ENCODE measurements around the gene STARD4. TPM values are rescaled to one million over a fixed set of nuclear protein-coding genes. Genes with fewer than 3 reads are reported as not detected.

Gene STARD4
- total and polyA plus RNA-seq, 2 of the 13 experiments (the other 11 are each of a cell fraction or from before 2014, with no cell fraction given) = 27.4 to 66.9 TPM

- no peak for TF ChIP-seq TBL1XR1 (IDR thresholded peaks at IDR 0.05; ENCODE audit: borderline replicate concordance, low read length, partially characterized antibody)
- no peak for TF ChIP-seq KAT7 (CRISPR knock-in tag; IDR thresholded peaks at IDR 0.05; ENCODE audit: borderline replicate concordance)
- no peak for TF ChIP-seq ZNF10 (CRISPR knock-in tag; IDR thresholded peaks at IDR 0.05; ENCODE audit: borderline replicate concordance, low read depth)
Observed at GRCh38 chr5:111486055-111486454, 26.3 kb downstream of the STARD4 start (continued).

GRCh38 chr5:111480346-111480745 is 32.0 kb downstream of the STARD4 start:
- ChIA-PET CTCF (ENCODE audit: low intra/inter-chr PET ratio, low total read pairs) (no interaction called here), POLR2A (no interaction called here)
- no peaks in the 10 kb centered on the region for H3K4me1 ChIP-seq (ENCODE audit: insufficient read depth, low read length)
- no peaks in the 10 kb centered on the region for H3K79me2 ChIP-seq (ENCODE audit: insufficient read depth, low read length)
- H3K27me3 ChIP-seq (ENCODE audit: control insufficient read depth in 1 of 2, insufficient read depth in 2 of 2, low read length in 2 of 2) = peaks cover 0 to 4% of the 10 kb centered on the region in 2 experiments; a peak in 2 of 5 replicates
- no peak overlapping the region for H2AFZ ChIP-seq (ENCODE audit: low read length)
- DNase-seq (ENCODE audit: low spot score) (no peak), ATAC-seq (no peak), FAIRE-seq (no peak)
- in situ Hi-C loops (cut with HindIII; ENCODE audit: extremely low pct_ligation_motif_present, low pct_unique_long_range_greater_than_20kb) (loop anchor here (25.0 kb wide), 1 partner anchor 318 kb away; no protein-coding TSS in a partner anchor), intact Hi-C loops (cut with micrococcal nuclease; ENCODE audit: unreplicated experiment) (no loop called here)
- TF ChIP-seq ZNF180 (CRISPR knock-in tag; IDR thresholded peaks at IDR 0.05; ENCODE audit: borderline replicate concordance, low read depth) (no peak), GMEB2 (CRISPR knock-in tag; IDR thresholded peaks at IDR 0.05; ENCODE audit: low read depth) (no peak), ZNF430 (CRISPR knock-in tag; IDR thresholded peaks at IDR 0.05) (no peak), FOXA3 (CRISPR knock-in tag; IDR thresholded peaks at IDR 0.05) (no peak), ZNF44 (CRISPR knock-in tag; IDR thresholded peaks at IDR 0.05) (no peak), DNMT1 (CRISPR knock-in tag; IDR thresholded peaks at IDR 0.05) (no peak), ZNF557 (CRISPR knock-in tag; IDR thresholded peaks at IDR 0.05) (no peak), NR2F2 (IDR thresholded peaks at IDR 0.05; ENCODE audit: borderline replicate concordance, low read depth) (no peak), MAZ (IDR thresholded peaks at IDR 0.05; ENCODE audit: borderline replicate concordance, low read depth, low read length) (no peak), MAZ (CRISPR knock-in tag; IDR thresholded peaks at IDR 0.05; ENCODE audit: low read depth) (no peak), ZNF282 (IDR thresholded peaks at IDR 0.05; ENCODE audit: partially characterized antibody) (no peak), SAFB2 (CRISPR knock-in tag; IDR thresholded peaks at IDR 0.05; ENCODE audit: borderline replicate concordance, low read depth) (no peak), NBN (conservative IDR thresholded peaks at IDR 0.05) (no peak), ATM (IDR thresholded peaks at IDR 0.05; ENCODE audit: borderline replicate concordance) (no peak), ZNF563 (CRISPR knock-in tag; IDR thresholded peaks at IDR 0.05) (no peak), ELF4 (CRISPR knock-in tag; IDR thresholded peaks at IDR 0.05; ENCODE audit: borderline replicate concordance) (no peak), TEAD3 (CRISPR knock-in tag; optimal IDR thresholded peaks at IDR 0.05; ENCODE audit: borderline replicate concordance) (no peak), SNRNP70 (IDR thresholded peaks at IDR 0.05; ENCODE audit: low read depth, low read length) (no peak), GATAD1 (CRISPR knock-in tag; IDR thresholded peaks at IDR 0.05) (no peak), SALL1 (CRISPR knock-in tag; IDR thresholded peaks at IDR 0.05) (no peak), GLI4 (CRISPR knock-in tag; IDR thresholded peaks at IDR 0.05; ENCODE audit: borderline replicate concordance) (no peak)
- no peaks in the 10 kb centered on the region for H3K36me3 ChIP-seq (replicated peaks in 1 of 2; ENCODE audit: control insufficient read depth in 1 of 2, insufficient read depth in 2 of 2, low read length in 2 of 2)
- no peak overlapping the region for H3K4me3 ChIP-seq (replicated peaks in 1 of 3; ENCODE audit: insufficient read depth in 1 of 3, low read depth in 2 of 3, low read length in 3 of 3)
- no peak overlapping the region for H3K9ac ChIP-seq (ENCODE audit: insufficient read depth, low read depth, low read length)
- WGBS (ENCODE audit: low lambda C conversion rate) = 4% methylated on average over 4 of the region's 4 CpGs
- H3K9me3 ChIP-seq (ENCODE audit: low read length) = no peaks in the 10 kb centered on the region
- no peak overlapping the region for H3K27ac ChIP-seq (ENCODE audit: extremely low read length, insufficient read depth, low read length)
- no TSS peak for BruUV-seq (replicated peaks)
- no peak overlapping the region for H3K4me2 ChIP-seq (ENCODE audit: low read depth, low read length)
- H4K20me1 ChIP-seq (ENCODE audit: insufficient read depth, low read length) = no peaks in the 10 kb centered on the region
